KMS-11 (cell line): ENCODE data around the gene LAMA2.

Experiments
- H2AFZ ChIP-seq: fragments of 200-600 bp; sonication (generic); 2 replicates; pipeline ENCODE4 v1.6.1; 2016; ENCODE audit warnings: antibody characterized with exemption, mixed run types, low read depth
- H3K27ac ChIP-seq: fragments of 200-600 bp; sonication (generic); 2 replicates; pipeline ENCODE4 v1.6.1; 2016; ENCODE audit warnings: mild to moderate bottlenecking, mixed run types
- H3K27me3 ChIP-seq: fragments of 200-600 bp; sonication (generic); 2 replicates; pipeline ENCODE4 v1.6.1; 2017; ENCODE audit warnings: mild to moderate bottlenecking, low read depth, mixed run types, moderate library complexity; ENCODE audit not compliant: insufficient read depth
- H3K36me3 ChIP-seq: fragments of 200-600 bp; sonication (generic); 2 replicates; pipeline ENCODE4 v1.6.1; 2017; ENCODE audit warnings: mild to moderate bottlenecking, mixed run types; ENCODE audit not compliant: insufficient read depth
- H3K4me1 ChIP-seq: fragments of 200-600 bp; sonication (generic); 2 replicates; pipeline ENCODE4 v1.6.1; 2016; ENCODE audit warnings: mild to moderate bottlenecking, low read depth, mixed run types; ENCODE audit not compliant: poor library complexity, severe bottlenecking
- H3K4me2 ChIP-seq: fragments of 200-600 bp; sonication (generic); 2 replicates; pipeline ENCODE4 v1.7.0; 2016; ENCODE audit warnings: mild to moderate bottlenecking, mixed run types
- H3K4me3 ChIP-seq: fragments of 200-600 bp; sonication (generic); IDR thresholded peaks from 2 replicates; pipeline ENCODE4 v1.6.1; 2017; ENCODE audit warnings: low read depth, low read length, mixed read lengths; ENCODE audit not compliant: insufficient read depth
- H3K79me2 ChIP-seq: fragments of 200-600 bp; sonication (generic); 2 replicates; pipeline ENCODE4 v1.6.1; 2016; ENCODE audit warnings: low read depth, mixed run types; ENCODE audit not compliant: insufficient read depth
- H3K9ac ChIP-seq: fragments of 200-600 bp; sonication (generic); 2 replicates; pipeline ENCODE4 v1.6.1; 2016; ENCODE audit warnings: mild to moderate bottlenecking, mixed run types
- H4K20me1 ChIP-seq: fragments of 200-600 bp; sonication (generic); 2 replicates; pipeline ENCODE4 v1.6.1; 2016; ENCODE audit warnings: mild to moderate bottlenecking, mixed run types; ENCODE audit not compliant: insufficient read depth
- CTCF ChIP-seq: fragments of 200-600 bp; sonication (generic); conservative IDR thresholded peaks from 2 replicates; pipeline ENCODE4 v1.6.1; 2017; ENCODE audit warnings: low read depth, mild to moderate bottlenecking, antibody characterized with exemption, low read length, moderate library complexity, mixed read lengths

The LAMA2 gene

GRCh38 chr6:129188306-129188705 lies 305.4 kb downstream of the LAMA2 start:
- Histone ChIP-seq H3K4me1 (no peaks in the 10 kb centered on the region), H3K27me3 (no peaks in the 10 kb centered on the region), H3K4me3 (no peak overlapping the region), H3K9ac (no peak overlapping the region), H3K27ac (no peak overlapping the region), H3K36me3 (no peaks in the 10 kb centered on the region), H2AFZ (no peak overlapping the region), H3K4me2 (no peak overlapping the region), H3K79me2 (no peaks in the 10 kb centered on the region), H4K20me1 (no peaks in the 10 kb centered on the region)
- no peak for TF ChIP-seq CTCF

GRCh38 chr6:129188795-129189194 lies 305.9 kb downstream of the LAMA2 start:
- no peak overlapping the region for H3K4me3 ChIP-seq
- no peak overlapping the region for H3K4me2 ChIP-seq
- H3K79me2 ChIP-seq = no peaks in the 10 kb centered on the region
- TF ChIP-seq CTCF = no peak
- no peaks in the 10 kb centered on the region for H3K27me3 ChIP-seq
- no peaks in the 10 kb centered on the region for H3K36me3 ChIP-seq
- no peaks in the 10 kb centered on the region for H4K20me1 ChIP-seq
- no peak overlapping the region for H2AFZ ChIP-seq
- no peak overlapping the region for H3K9ac ChIP-seq
- no peak overlapping the region for H3K27ac ChIP-seq
- no peaks in the 10 kb centered on the region for H3K4me1 ChIP-seq

GRCh38 chr6:129189266-129189665 lies 306.3 kb downstream of the LAMA2 start:
- H3K36me3 ChIP-seq = no peaks in the 10 kb centered on the region
- H3K4me3 ChIP-seq = no peak overlapping the region
- no peak overlapping the region for H3K4me2 ChIP-seq
- no peaks in the 10 kb centered on the region for H3K27me3 ChIP-seq
- no peak for TF ChIP-seq CTCF
- no peak overlapping the region for H3K27ac ChIP-seq
- no peaks in the 10 kb centered on the region for H3K79me2 ChIP-seq
- no peak overlapping the region for H3K9ac ChIP-seq
- no peak overlapping the region for H2AFZ ChIP-seq
- no peaks in the 10 kb centered on the region for H4K20me1 ChIP-seq
- no peaks in the 10 kb centered on the region for H3K4me1 ChIP-seq

- Histone ChIP-seq H3K79me2 (no peaks in the 10 kb centered on the region), H3K27me3 (no peaks in the 10 kb centered on the region), H3K36me3 (no peaks in the 10 kb centered on the region), H3K4me1 (no peaks in the 10 kb centered on the region), H3K27ac (no peak overlapping the region), H3K4me3 (no peak overlapping the region), H3K9ac (no peak overlapping the region), H2AFZ (no peak overlapping the region), H3K4me2 (no peak overlapping the region), H4K20me1 (no peaks in the 10 kb centered on the region)
- TF ChIP-seq CTCF = no peak
These were observed 308.3 kb downstream of the LAMA2 start for GRCh38 chr6:129191235-129191634.
